CD4-positive, alpha-beta T cell (primary cell): ENCODE data around the gene KRT82. TPM values are rescaled to one million over a fixed set of nuclear protein-coding genes. Genes with fewer than 3 reads are reported as not detected.

Experiments used
- ATAC-seq: fragments of 200-7000 bp; cut with Tn5 transposase; one replicate; pipeline ENCODE4 v1.10.0; 2022; ENCODE audit warnings: mild to moderate bottlenecking; ENCODE audit not compliant: poor library complexity
- CTCF ChIA-PET: fragments of 350-600 bp; sonication (Branson Sonifier 250); formaldehyde crosslinking; loops from one replicate; lab custom pipeline; 2021; ENCODE audit warnings: antibody characterized with exemption, inconsistent platforms; lab: Charles Lee
- POLR2A ChIA-PET: fragments of 350-600 bp; sonication (Branson Sonifier 250); formaldehyde crosslinking; loops from one replicate; lab custom pipeline; 2021; ENCODE audit warnings: antibody characterized with exemption, inconsistent platforms; lab: Charles Lee
- DNase-seq, 14 experiments: peaks; one replicate each; pipeline ENCODE4 v3.0.0-alpha.2; 2013 to 2020; ENCODE audit warnings: mixed read lengths in 2 of 14
- H3K27ac ChIP-seq, 2 donors: one replicate each; pipeline versions ENCODE4 v1.5.1 to v1.7.0; 2013; ENCODE audit warnings: low read length in 2 of 2, low read depth in 1 of 2, mild to moderate bottlenecking in 1 of 2
- H3K27me3 ChIP-seq, 2 experiments: 1 replicate in 1 of 2; 2 replicates in 1 of 2; pipeline versions ENCODE4 v1.6.1 to v1.7.0; 2013; ENCODE audit warnings: low read length in 2 of 2, control low read depth in 1 of 2, mild to moderate bottlenecking in 1 of 2, moderate library complexity in 1 of 2; ENCODE audit not compliant: insufficient read depth in 2 of 2, control insufficient read depth in 1 of 2
- H3K36me3 ChIP-seq: one replicate; pipeline ENCODE4 v1.6.1; 2013; ENCODE audit warnings: low read length, control low read depth; ENCODE audit not compliant: insufficient read depth
- H3K4me1 ChIP-seq: one replicate; pipeline ENCODE4 v1.6.1; 2013; ENCODE audit warnings: low read length, control low read depth; ENCODE audit not compliant: insufficient read depth
- H3K4me3 ChIP-seq: one replicate; pipeline ENCODE4 v1.5.1; 2013; ENCODE audit warnings: mild to moderate bottlenecking, low read length, moderate library complexity
- H3K9me3 ChIP-seq, 2 experiments: 1 replicate in 1 of 2; 2 replicates in 1 of 2; pipeline versions ENCODE4 v1.6.1 to v1.7.0; 2013; ENCODE audit warnings: low read length in 2 of 2, mild to moderate bottlenecking in 2 of 2, control low read depth in 1 of 2, moderate library complexity in 1 of 2; ENCODE audit not compliant: control insufficient read depth in 1 of 2, insufficient read depth in 1 of 2
- H3K27ac Mint-ChIP-seq: one replicate; pipeline ENCODE4 v1.8.0; 2020; ENCODE audit warnings: mixed read lengths
- H3K27me3 Mint-ChIP-seq: one replicate; pipeline ENCODE4 v1.8.0; 2021; ENCODE audit warnings: mixed read lengths
- H3K36me3 Mint-ChIP-seq: one replicate; pipeline ENCODE4 v1.8.0; 2021; ENCODE audit warnings: low read depth, mixed read lengths
- H3K4me1 Mint-ChIP-seq: one replicate; pipeline ENCODE4 v1.8.0; 2021; ENCODE audit warnings: low read depth, mixed read lengths
- H3K4me3 Mint-ChIP-seq: one replicate; pipeline ENCODE4 v1.8.0; 2020; ENCODE audit warnings: mild to moderate bottlenecking, mixed read lengths
- H3K9me3 Mint-ChIP-seq: one replicate; pipeline ENCODE4 v1.8.0; 2020; ENCODE audit warnings: mixed read lengths
- intact Hi-C, 2 experiments: fragments of 100-400 bp; cut with DNase I in 1 of 2; cut with micrococcal nuclease in 1 of 2; formaldehyde crosslinking; loops; one replicate each; pipeline versions ENCODE4 v1.15.1 to v1.9.0; 2023 to 2025; cut with DNase I, micrococcal nuclease
- polyA plus RNA-seq, 2 donors: library from polyadenylated mRNA; unstranded; fragments of 120-200 nt; gene quantifications; one replicate each; pipeline ENCODE4 v1.2.1, GENCODE V29; 2013
- total RNA-seq, 174 experiments: library from RNA in 2 of 174; stranded (reverse) in 2 of 174; gene quantifications; one replicate each; pipeline ENCODE4 v1.2.3 and lab custom pipeline; 2021 to 2026
- TF ChIP-seq, protein P1 (sequence below): fragments of 200-600 bp; IDR thresholded peaks from one replicate; pipeline ENCODE4 v1.8.0; 2022; ENCODE audit warnings: antibody characterized with exemption, mild to moderate bottlenecking

Gene KRT82
- not detected for total RNA-seq
- not detected for polyA plus RNA-seq (2013, experiment 1 of 2)
- not detected for polyA plus RNA-seq (2013, experiment 2 of 2)
- 0 to 0.12 (median 0) reads per million in 172 experiments for total RNA-seq (lab: John Stamatoyannopoulos, UW)

DNA sequence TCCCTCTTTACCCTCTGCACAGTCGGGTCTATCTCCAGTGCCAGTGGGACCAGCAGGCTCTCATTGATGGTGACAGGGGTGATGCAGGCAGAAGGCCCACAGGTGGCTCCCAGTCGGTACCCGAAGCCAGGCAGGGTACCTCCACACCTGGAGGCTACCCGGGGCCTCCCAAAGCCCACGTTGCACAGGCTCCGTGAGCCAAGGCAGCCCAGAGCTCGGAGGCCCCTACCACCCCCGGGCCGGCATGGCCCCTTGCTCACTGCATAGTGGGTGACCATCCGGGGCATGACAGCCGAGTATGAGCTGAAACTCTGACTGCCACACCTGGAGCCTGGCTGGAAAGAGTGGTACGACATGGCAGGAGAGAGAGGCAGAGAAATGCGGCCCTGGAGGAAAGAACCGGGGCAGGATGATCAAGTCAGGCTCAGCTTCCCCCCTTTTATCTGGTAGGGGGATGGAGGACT lies at the start of gene KRT82:
TSS of gene KRT82 (minus strand) at position 414 of the 464 bp plus-strand sequence. CDS start at position 356, 58 bp downstream.
- Mint-ChIP-seq H3K27me3 (peaks cover 13% of the 10 kb centered on the region), H3K9me3 (no peaks in the 10 kb centered on the region), H3K36me3 (no peaks in the 10 kb centered on the region), H3K4me3 (no peak within 1 kb of the TSS), H3K4me1 (no peaks in the 10 kb centered on the region), H3K27ac (no peak within 1 kb of the TSS)
- Histone ChIP-seq H3K9me3 (peaks cover 0 to 3% of the 10 kb centered on the region in 2 experiments), H3K27ac (no peak within 1 kb of the TSS), H3K4me1 (no peaks in the 10 kb centered on the region), H3K36me3 (no peaks in the 10 kb centered on the region), H3K27me3 (peaks cover 0 to 5% of the 10 kb centered on the region in 2 experiments), H3K4me3 (no peak within 1 kb of the TSS)
- intact Hi-C loops: no loop called here
- TF ChIP-seq, protein P1, sequence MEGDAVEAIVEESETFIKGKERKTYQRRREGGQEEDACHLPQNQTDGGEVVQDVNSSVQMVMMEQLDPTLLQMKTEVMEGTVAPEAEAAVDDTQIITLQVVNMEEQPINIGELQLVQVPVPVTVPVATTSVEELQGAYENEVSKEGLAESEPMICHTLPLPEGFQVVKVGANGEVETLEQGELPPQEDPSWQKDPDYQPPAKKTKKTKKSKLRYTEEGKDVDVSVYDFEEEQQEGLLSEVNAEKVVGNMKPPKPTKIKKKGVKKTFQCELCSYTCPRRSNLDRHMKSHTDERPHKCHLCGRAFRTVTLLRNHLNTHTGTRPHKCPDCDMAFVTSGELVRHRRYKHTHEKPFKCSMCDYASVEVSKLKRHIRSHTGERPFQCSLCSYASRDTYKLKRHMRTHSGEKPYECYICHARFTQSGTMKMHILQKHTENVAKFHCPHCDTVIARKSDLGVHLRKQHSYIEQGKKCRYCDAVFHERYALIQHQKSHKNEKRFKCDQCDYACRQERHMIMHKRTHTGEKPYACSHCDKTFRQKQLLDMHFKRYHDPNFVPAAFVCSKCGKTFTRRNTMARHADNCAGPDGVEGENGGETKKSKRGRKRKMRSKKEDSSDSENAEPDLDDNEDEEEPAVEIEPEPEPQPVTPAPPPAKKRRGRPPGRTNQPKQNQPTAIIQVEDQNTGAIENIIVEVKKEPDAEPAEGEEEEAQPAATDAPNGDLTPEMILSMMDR: no peak
- ATAC-seq (no peak), DNase-seq (no peak)
- ChIA-PET POLR2A (no interaction called here), CTCF (no interaction called here)

DNA sequence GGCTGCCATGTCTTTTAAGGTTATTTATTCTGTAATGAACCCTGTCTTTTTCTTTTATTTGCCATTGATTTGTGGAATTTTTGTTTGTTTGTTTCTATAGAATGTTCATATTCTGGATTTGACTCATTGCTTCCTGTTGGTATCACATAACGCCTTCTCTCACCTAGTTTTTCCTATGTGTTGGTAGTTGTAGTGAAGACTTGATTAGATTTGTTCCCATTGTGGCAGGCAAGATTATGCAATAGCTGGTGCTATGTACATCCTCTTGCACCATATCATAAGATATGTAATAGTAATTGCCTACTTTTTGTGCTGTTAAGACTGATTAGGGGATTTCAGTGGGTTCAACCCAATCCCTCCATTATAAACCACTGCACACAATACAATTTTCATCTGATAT lies 49.7 kb upstream of the KRT82 start:
- no peaks in the 10 kb centered on the region for H3K36me3 ChIP-seq
- no peak overlapping the region for H3K27ac Mint-ChIP-seq
- no peak for DNase-seq
- TF ChIP-seq, protein P1: no peak
- H3K9me3 ChIP-seq: no peaks in the 10 kb centered on the region
- H3K4me1 Mint-ChIP-seq: no peaks in the 10 kb centered on the region
- peaks cover 0 to 9% of the 10 kb centered on the region in 2 experiments for H3K27me3 ChIP-seq
- no peak for ATAC-seq
- ChIA-PET POLR2A (no interaction called here), CTCF (no interaction called here)
- H3K9me3 Mint-ChIP-seq: no peaks in the 10 kb centered on the region
- intact Hi-C loops: no loop called here
- H3K4me3 ChIP-seq: no peak overlapping the region
- H3K4me1 ChIP-seq: no peaks in the 10 kb centered on the region
- H3K36me3 Mint-ChIP-seq: no peaks in the 10 kb centered on the region
- peaks cover 6% of the 10 kb centered on the region for H3K27me3 Mint-ChIP-seq
- no peak overlapping the region for H3K27ac ChIP-seq
- H3K4me3 Mint-ChIP-seq: no peak overlapping the region

DNA sequence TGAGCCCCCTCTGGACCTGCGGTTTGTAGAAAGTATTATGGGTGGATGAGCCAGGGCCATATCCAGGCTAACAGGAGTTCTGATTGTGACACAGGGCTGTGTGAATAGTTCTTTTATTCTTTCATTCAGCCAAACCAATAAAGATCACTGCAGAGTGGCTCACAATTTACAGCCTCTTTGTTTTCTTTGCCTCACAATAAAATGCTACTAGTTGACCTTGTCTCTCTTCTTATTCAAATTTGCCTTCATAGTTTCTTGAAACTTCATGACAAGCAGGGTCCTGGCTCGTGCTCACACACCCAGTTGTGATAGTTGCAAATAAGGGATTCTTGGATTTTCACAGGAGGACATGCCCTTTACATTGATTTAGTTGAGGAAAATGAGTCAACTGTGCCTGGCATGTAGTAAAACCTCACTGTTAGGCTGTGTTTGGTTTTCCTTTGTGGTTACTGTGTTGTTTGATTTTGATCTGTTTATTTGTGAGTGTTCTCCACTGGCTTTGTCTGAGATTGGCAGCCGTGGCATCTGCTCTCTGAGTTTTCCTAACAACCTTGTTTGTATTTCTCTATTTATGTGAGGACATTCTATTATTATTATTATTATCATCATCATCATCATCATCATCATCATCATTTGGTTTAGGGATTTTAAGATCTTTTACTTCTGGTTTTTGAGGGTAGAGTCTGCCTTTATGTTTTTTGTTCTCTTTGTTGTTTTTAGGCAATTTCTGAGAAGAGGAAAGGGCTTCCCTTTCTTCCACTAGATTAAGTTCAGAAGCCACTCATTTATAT lies 48.5 kb upstream of the KRT82 start:
- no peaks in the 10 kb centered on the region for H3K4me1 Mint-ChIP-seq
- H3K9me3 Mint-ChIP-seq: no peaks in the 10 kb centered on the region
- no peaks in the 10 kb centered on the region for H3K9me3 ChIP-seq
- H3K27me3 ChIP-seq: no peaks in the 10 kb centered on the region
- ATAC-seq: no peak
- no peaks in the 10 kb centered on the region for H3K4me1 ChIP-seq
- no peak overlapping the region for H3K4me3 ChIP-seq
- DNase-seq: no peak
- CTCF ChIA-PET: no interaction called here
- peaks cover 4% of the 10 kb centered on the region for H3K27me3 Mint-ChIP-seq
- H3K36me3 ChIP-seq: no peaks in the 10 kb centered on the region
- no peaks in the 10 kb centered on the region for H3K36me3 Mint-ChIP-seq
- POLR2A ChIA-PET: no interaction called here
- H3K4me3 Mint-ChIP-seq: no peak overlapping the region
- intact Hi-C loops: no loop called here
- no peak overlapping the region for H3K27ac ChIP-seq
- TF ChIP-seq, protein P1: no peak
- H3K27ac Mint-ChIP-seq: no peak overlapping the region
